ENCODE measurements around the gene DPH7. TPM values are rescaled to one million over a fixed set of nuclear protein-coding genes. Genes with fewer than 3 reads are reported as not detected.

Gene DPH7
- polyA plus RNA-seq, 1 donor from 2014 or later, result 145 TPM

- TF ChIP-seq REST (IDR thresholded peaks at IDR 0.05; ENCODE audit: borderline replicate concordance) (no peak), TAF1 (IDR thresholded peaks at IDR 0.05; ENCODE audit: low read depth) (no peak), POLR2AphosphoS5 (IDR thresholded peaks at IDR 0.05) (no peak), SMC3 (conservative IDR thresholded peaks at IDR 0.05; ENCODE audit: poor library complexity) (no peak), EP300 (conservative IDR thresholded peaks at IDR 0.05; ENCODE audit: poor library complexity, severe bottlenecking) (no peak), EZH2 (IDR thresholded peaks at IDR 0.05; ENCODE audit: borderline replicate concordance, insufficient read depth, low read length, poor library complexity, severe bottlenecking) (no peak), MXI1 (conservative IDR thresholded peaks at IDR 0.05; ENCODE audit: poor library complexity, severe bottlenecking) (no peak), CTCF (IDR thresholded peaks at IDR 0.05; ENCODE audit: poor library complexity, severe bottlenecking) (no peak)
- H3K27me3 ChIP-seq (ENCODE audit: insufficient read depth, low read depth, low read length), result no peaks in the 10 kb centered on the region
These were observed 35.2 kb upstream of the DPH7 start for GRCh38 chr9:137613738-137614523.

GRCh38 chr9:137613259-137613658 is 34.5 kb upstream of the DPH7 start:
- Histone ChIP-seq H3K4me2 (ENCODE audit: low read length) (no peak overlapping the region), H3K4me3 (ENCODE audit: low read length) (no peak overlapping the region), H4K20me1 (ENCODE audit: insufficient read depth) (no peaks in the 10 kb centered on the region), H3K9me3 (ENCODE audit: low read length) (no peaks in the 10 kb centered on the region), H2AFZ (ENCODE audit: low read depth, low read length) (no peak overlapping the region), H3K9ac (ENCODE audit: low read length) (no peak overlapping the region), H3K36me3 (ENCODE audit: insufficient read depth, low read length) (no peaks in the 10 kb centered on the region), H3K27me3 (ENCODE audit: insufficient read depth, low read depth, low read length) (no peaks in the 10 kb centered on the region), H3K27ac (ENCODE audit: low read length) (no peak overlapping the region), H3F3A (ENCODE audit: insufficient read depth, low read length, poor library complexity, severe bottlenecking) (no peaks in the 10 kb centered on the region), H3K79me2 (replicated peaks; ENCODE audit: insufficient read depth, low read length) (peaks cover 14% of the 10 kb centered on the region), H3K9me2 (ENCODE audit: insufficient read depth, low read length) (no peaks in the 10 kb centered on the region)
- TF ChIP-seq EZH2 (IDR thresholded peaks at IDR 0.05; ENCODE audit: borderline replicate concordance, insufficient read depth, low read length, poor library complexity, severe bottlenecking) (no peak), REST (IDR thresholded peaks at IDR 0.05; ENCODE audit: borderline replicate concordance) (no peak)

More at GRCh38 chr9:137613738-137614523, 35.2 kb upstream of the DPH7 start:
- no peaks in the 10 kb centered on the region for H3K9me3 ChIP-seq (ENCODE audit: low read length)
- H3K79me2 ChIP-seq (replicated peaks; ENCODE audit: insufficient read depth, low read length), result peaks cover 16% of the 10 kb centered on the region
- H2AFZ ChIP-seq (ENCODE audit: low read depth, low read length), result no peak overlapping the region
- no peak overlapping the region for H3K4me3 ChIP-seq (ENCODE audit: low read length)
- no peaks in the 10 kb centered on the region for H3K36me3 ChIP-seq (ENCODE audit: insufficient read depth, low read length)
- H3F3A ChIP-seq (ENCODE audit: insufficient read depth, low read length, poor library complexity, severe bottlenecking), result no peaks in the 10 kb centered on the region
- no peak overlapping the region for H3K9ac ChIP-seq (ENCODE audit: low read length)
- H3K4me2 ChIP-seq (ENCODE audit: low read length), result no peak overlapping the region
- H3K27ac ChIP-seq (ENCODE audit: low read length), result no peak overlapping the region
- H4K20me1 ChIP-seq (ENCODE audit: insufficient read depth), result no peaks in the 10 kb centered on the region
- no peaks in the 10 kb centered on the region for H3K9me2 ChIP-seq (ENCODE audit: insufficient read depth, low read length)

All from neural cell (in vitro differentiated cells).